Measurements from ENCODE around the gene CDC73.
"Not testable (repeated sequence)": the region's sequence is repeated elsewhere in the genome, so short reads cannot be mapped to it uniquely, and the experiment has no call there.

Gene CDC73

GRCh38 chr1:193221651-193222050, 99.8 kb downstream of the CDC73 start:
- no peak for TF ChIP-seq CTCF (IDR thresholded peaks at IDR 0.05; ENCODE audit: borderline replicate concordance, insufficient read depth, low read depth, low read length)
- H3K4me3 ChIP-seq (ENCODE audit: low read depth, low read length): no peak overlapping the region

GRCh38 chr1:193222056-193222615, 100.3 kb downstream of the CDC73 start:
- TF ChIP-seq CTCF (IDR thresholded peaks at IDR 0.05; ENCODE audit: borderline replicate concordance, insufficient read depth, low read depth, low read length): no peak
- H3K4me3 ChIP-seq (ENCODE audit: low read depth, low read length): no peak overlapping the region

DNA sequence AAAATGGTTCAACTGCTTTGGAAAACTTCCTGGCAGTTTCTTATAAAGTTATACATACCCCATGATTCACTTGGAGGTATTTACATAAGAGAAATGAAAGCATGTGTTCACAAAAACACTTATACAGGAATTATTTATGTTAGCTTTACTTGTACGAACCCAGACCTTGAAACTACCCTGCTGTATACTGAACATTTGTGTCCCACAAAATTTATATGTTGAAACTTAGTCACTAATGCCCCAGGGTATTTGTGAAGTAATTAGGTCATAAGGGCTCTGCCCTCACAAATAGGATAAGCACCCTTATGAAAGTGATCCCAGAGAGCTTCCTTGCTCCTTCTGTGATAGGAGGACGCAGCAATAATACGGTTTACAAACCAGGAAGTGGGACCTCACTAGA, 107.3 kb downstream of the CDC73 start:
- H3K4me3 ChIP-seq (ENCODE audit: low read depth, low read length): no peak overlapping the region
- no peak for TF ChIP-seq CTCF (IDR thresholded peaks at IDR 0.05; ENCODE audit: borderline replicate concordance, insufficient read depth, low read depth, low read length)

DNA sequence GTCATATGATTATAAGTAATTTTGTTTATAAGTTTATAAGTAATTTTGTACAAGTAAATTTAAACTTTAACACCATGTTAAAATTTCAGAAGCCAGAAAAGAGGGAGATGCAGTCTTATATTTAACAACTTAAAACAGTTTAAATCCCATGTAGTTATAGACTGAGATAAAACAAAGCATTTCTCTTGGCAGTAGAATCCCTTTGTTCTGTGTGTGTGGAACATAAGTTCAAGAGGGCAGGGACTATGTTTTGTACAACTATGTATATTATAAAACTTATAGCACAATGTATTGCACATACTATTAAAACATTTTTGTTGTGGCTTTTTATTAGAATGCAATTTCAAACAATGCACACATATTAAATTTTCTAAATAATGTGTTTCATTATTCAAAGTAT, 109.3 kb downstream of the CDC73 start:
- H3K4me3 ChIP-seq (ENCODE audit: low read depth, low read length): not testable (repeated sequence)

DNA sequence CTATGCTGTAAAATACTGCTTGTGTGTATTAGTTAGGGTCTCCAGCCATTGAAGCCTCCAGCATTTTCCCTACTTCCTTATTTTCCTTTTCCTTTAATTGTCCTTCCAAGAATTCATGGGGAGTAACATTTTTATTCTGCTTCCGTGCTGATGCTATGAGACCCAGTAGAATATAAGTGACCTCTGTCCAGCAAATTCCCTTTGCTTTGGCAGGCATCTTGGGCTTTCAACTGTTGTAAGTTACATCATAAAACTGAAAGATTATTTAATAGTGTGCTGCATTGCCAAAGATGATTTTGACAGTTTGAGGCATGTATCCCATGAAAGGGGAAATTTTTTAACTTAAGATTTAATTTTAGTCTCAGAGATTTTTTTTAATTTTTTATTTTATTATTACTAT, 112.7 kb downstream of the CDC73 start:
- TF ChIP-seq CTCF (IDR thresholded peaks at IDR 0.05; ENCODE audit: borderline replicate concordance, insufficient read depth, low read depth, low read length): no peak
- H3K4me3 ChIP-seq (ENCODE audit: low read depth, low read length): no peak overlapping the region

DNA sequence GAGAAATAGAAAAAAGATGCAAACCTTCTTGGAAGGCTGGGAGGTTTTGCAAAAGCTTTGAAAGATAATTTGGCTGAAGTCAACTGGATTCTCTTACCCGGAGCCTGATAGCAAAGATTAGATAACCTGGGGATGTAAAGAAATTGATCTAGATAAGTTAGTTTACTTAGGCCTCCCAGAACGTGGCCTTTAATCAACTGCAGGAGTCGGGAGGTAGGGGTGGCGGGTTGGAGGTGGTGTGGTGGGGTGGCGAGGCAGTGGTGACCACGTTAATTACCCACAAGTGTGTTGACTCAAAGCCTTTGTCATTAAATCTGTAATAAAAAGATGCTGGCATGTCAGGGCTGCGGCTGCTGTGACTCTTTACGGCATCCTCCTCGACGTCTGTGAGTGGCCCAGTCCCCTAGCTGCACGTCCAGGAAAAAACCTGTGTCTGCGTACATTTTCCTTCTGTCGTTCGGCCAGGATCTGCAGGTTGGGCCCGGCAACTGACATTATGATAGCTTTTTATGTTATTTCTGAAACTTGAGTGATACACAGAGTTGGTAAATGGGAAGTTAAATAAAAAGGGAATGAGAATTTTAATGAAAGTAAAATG, 115.6 kb downstream of the CDC73 start:
- no peak for TF ChIP-seq CTCF (IDR thresholded peaks at IDR 0.05; ENCODE audit: borderline replicate concordance, insufficient read depth, low read depth, low read length)
- H3K4me3 ChIP-seq (ENCODE audit: low read depth, low read length): no peak overlapping the region

DNA sequence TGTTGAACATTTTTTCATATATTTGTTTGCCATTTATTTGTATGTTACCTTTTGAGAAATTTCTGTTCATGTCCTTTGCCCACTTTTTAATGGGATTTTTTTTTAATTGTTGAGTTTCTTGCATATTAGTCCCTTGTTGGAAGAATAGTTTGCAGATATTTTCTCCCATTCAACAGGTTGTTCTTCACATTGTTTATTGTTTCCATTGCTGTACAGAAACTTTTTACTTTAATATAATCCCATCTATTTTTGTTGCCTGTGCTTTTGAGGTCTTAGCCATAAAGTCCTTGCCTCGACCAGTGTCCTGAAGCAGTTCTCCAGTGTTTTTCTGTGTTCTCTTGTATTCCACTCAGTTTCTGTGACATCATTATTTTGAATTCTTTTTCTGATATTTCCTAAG, 118.8 kb downstream of the CDC73 start:
- no peak overlapping the region for H3K4me3 ChIP-seq (ENCODE audit: low read depth, low read length)
- no peak for TF ChIP-seq CTCF (IDR thresholded peaks at IDR 0.05; ENCODE audit: borderline replicate concordance, insufficient read depth, low read depth, low read length)

All from GM12875 (cell line).